A673 (cell line): ENCODE measurements around the gene CPPED1. TPM values are rescaled to one million over a fixed set of nuclear protein-coding genes. Genes with fewer than 3 reads are reported as not detected.

Source experiments
- BruUV-seq: library from RNA; stranded (reverse); fragments of 400-500 nt; replicated peaks from 2 replicates; lab custom pipeline; 2021; lab: Mats Ljungman, UMichigan
- CTCF ChIA-PET: fragments of 300-600 bp; sonication (Branson Sonifier 250); formaldehyde crosslinking; loops from one replicate; lab custom pipeline; 2022; ENCODE audit warnings: antibody characterized with exemption; lab: Charles Lee
- POLR2A ChIA-PET: fragments of 300-600 bp; sonication (Branson Sonifier 250); formaldehyde crosslinking; loops from one replicate; lab custom pipeline; 2022; ENCODE audit warnings: antibody characterized with exemption; ENCODE audit not compliant: low non-redundant PET; lab: Charles Lee
- DNase-seq: peaks from one replicate; pipeline ENCODE4 v3.0.0-alpha.2; 2015; ENCODE audit warnings: low spot score
- H3K27ac ChIP-seq: fragments of 200-600 bp; sonication (generic); 2 replicates; pipeline ENCODE4 v1.5.1; 2016; ENCODE audit warnings: mixed run types, low read depth, mild to moderate bottlenecking, mixed read lengths, antibody characterized with exemption, low read length; ENCODE audit not compliant: poor library complexity, severe bottlenecking
- H3K27me3 ChIP-seq: fragments of 200-600 bp; sonication (generic); replicated peaks from 2 replicates; pipeline ENCODE4 v1.6.1; 2017; ENCODE audit warnings: mixed run types, low read depth, mild to moderate bottlenecking, mixed read lengths, antibody characterized with exemption, low read length; ENCODE audit not compliant: insufficient read depth, poor library complexity
- H3K36me3 ChIP-seq: fragments of 200-600 bp; sonication (generic); 2 replicates; pipeline ENCODE4 v1.6.1; 2016; ENCODE audit warnings: mixed run types, mild to moderate bottlenecking, mixed read lengths, antibody characterized with exemption, low read length; ENCODE audit not compliant: insufficient read depth, poor library complexity, severe bottlenecking
- H3K4me1 ChIP-seq: fragments of 200-600 bp; sonication (generic); 2 replicates; pipeline ENCODE4 v1.6.1; 2017; ENCODE audit warnings: mixed run types, mild to moderate bottlenecking, mixed read lengths, antibody characterized with exemption, low read length; ENCODE audit not compliant: insufficient read depth, poor library complexity, severe bottlenecking
- H3K4me3 ChIP-seq: fragments of 200-600 bp; sonication (generic); 2 replicates; pipeline ENCODE4 v1.5.1; 2016; ENCODE audit warnings: low read depth, mixed run types, mild to moderate bottlenecking, mixed read lengths, low read length; ENCODE audit not compliant: poor library complexity, severe bottlenecking
- H3K9me3 ChIP-seq: fragments of 200-600 bp; sonication (generic); 2 replicates; pipeline ENCODE4 v1.6.1; 2016; ENCODE audit warnings: mixed run types, low read depth, mild to moderate bottlenecking, mixed read lengths, antibody characterized with exemption, low read length; ENCODE audit not compliant: poor library complexity, severe bottlenecking
- CTCF ChIP-seq: fragments of 300-800, 200-600 bp; sonication (generic); conservative IDR thresholded peaks from 2 replicates; pipeline ENCODE4 v1.5.1; 2017; ENCODE audit warnings: low read depth, mild to moderate bottlenecking, antibody characterized with exemption, low read length, moderate library complexity, mixed read lengths
- EZH2 ChIP-seq: fragments of 200-600 bp; sonication (generic); IDR thresholded peaks from 2 replicates; pipeline ENCODE4 v1.6.1; 2017; ENCODE audit warnings: borderline replicate concordance, low read depth, mild to moderate bottlenecking, mixed read lengths, antibody characterized with exemption, low read length; ENCODE audit not compliant: poor library complexity, severe bottlenecking
- intact Hi-C: fragments of 100-400 bp; cut with micrococcal nuclease; formaldehyde crosslinking; loops from one replicate; pipeline ENCODE4 v1.10.0; 2022; ENCODE audit not compliant: unreplicated experiment
- total RNA-seq: library from RNA; stranded (reverse); gene quantifications from 2 replicates; pipeline ENCODE4 v1.2.3, GENCODE V29; 2021

CPPED1 gene
- total RNA-seq, 1 experiment from 2014 or later, result 0.90 TPM

- H3K27ac ChIP-seq, result no peak overlapping the region
- H3K4me3 ChIP-seq, result no peak overlapping the region
- intact Hi-C loops, result no loop called here
- DNase-seq, result no peak
- ChIA-PET CTCF (no interaction called here), POLR2A (no interaction called here)
- BruUV-seq, result no TSS peak
- TF ChIP-seq CTCF (no peak), EZH2 (no peak)
- H3K27me3 ChIP-seq, result no peaks in the 10 kb centered on the region
- H3K4me1 ChIP-seq, result no peaks in the 10 kb centered on the region
- no peaks in the 10 kb centered on the region for H3K9me3 ChIP-seq
- no peaks in the 10 kb centered on the region for H3K36me3 ChIP-seq
Measured at GRCh38 chr16:12681653-12682052, 122.0 kb downstream of the CPPED1 start.

GRCh38 chr16:12680531-12680930 is 123.2 kb downstream of the CPPED1 start:
- intact Hi-C loops, result no loop called here
- Histone ChIP-seq H3K9me3 (no peaks in the 10 kb centered on the region), H3K36me3 (no peaks in the 10 kb centered on the region), H3K27me3 (no peaks in the 10 kb centered on the region), H3K4me3 (no peak overlapping the region), H3K4me1 (no peaks in the 10 kb centered on the region), H3K27ac (no peak overlapping the region)
- no peak for DNase-seq
- TF ChIP-seq CTCF (no peak), EZH2 (no peak)
- no TSS peak for BruUV-seq
- ChIA-PET CTCF (no interaction called here), POLR2A (no interaction called here)

GRCh38 chr16:12679660-12680272 is 123.9 kb downstream of the CPPED1 start:
- TF ChIP-seq CTCF (no peak), EZH2 (no peak)
- ChIA-PET POLR2A (no interaction called here), CTCF (no interaction called here)
- BruUV-seq, result no TSS peak
- Histone ChIP-seq H3K27ac (no peak overlapping the region), H3K36me3 (no peaks in the 10 kb centered on the region), H3K9me3 (no peaks in the 10 kb centered on the region), H3K27me3 (no peaks in the 10 kb centered on the region), H3K4me3 (no peak overlapping the region), H3K4me1 (no peaks in the 10 kb centered on the region)
- intact Hi-C loops, result no loop called here
- DNase-seq, result no peak
